HCT116 (cell line): ENCODE measurements around the gene PHYHIPL. TPM values are rescaled to one million over a fixed set of nuclear protein-coding genes. Genes with fewer than 3 reads are reported as not detected.

Experiments used
- ATAC-seq: fragments of 200-7000 bp; cut with Tn5 transposase; 2 replicates; pipeline ENCODE4 v1.9.1; 2020; ENCODE audit warnings: mild to moderate bottlenecking, moderate library complexity
- BruUV-seq: library from RNA; stranded (reverse); fragments of 400-500 nt; replicated peaks from 2 replicates; lab custom pipeline; 2021; lab: Mats Ljungman, UMichigan
- CTCF ChIA-PET: fragments of 300-600 bp; sonication (Branson Sonifier 250); formaldehyde crosslinking; loops from one replicate; lab custom pipeline; 2021; ENCODE audit warnings: antibody characterized with exemption; lab: Charles Lee
- POLR2A ChIA-PET: fragments of 300-600, 350-600 bp; sonication (Branson Sonifier 250); formaldehyde crosslinking; loops from one replicate; lab custom pipeline; 2021; ENCODE audit warnings: antibody characterized with exemption; lab: Charles Lee
- RAD21 ChIA-PET, 2 experiments: fragments of 300-600 bp; sonication (Branson Sonifier 250); formaldehyde crosslinking; loops; one replicate each; lab custom pipeline; 2023; ENCODE audit warnings: low total read pairs in 2 of 2; ENCODE audit not compliant: uncharacterized antibody in 2 of 2, unreplicated experiment in 2 of 2, low non-redundant PET in 1 of 2; lab: Charles Lee
- DNase-seq: peaks from one replicate; pipeline ENCODE4 v3.0.0-alpha.2; 2010; ENCODE audit warnings: low read depth, low spot score
- H2AFZ ChIP-seq: fragments of 200-600 bp; shearing (Covaris generic), sonication (generic); 2 replicates; pipeline ENCODE4 v1.6.1; 2017; ENCODE audit warnings: low read depth, mixed run types, mixed read lengths, antibody characterized with exemption, low read length; ENCODE audit not compliant: poor library complexity, severe bottlenecking
- H3K27ac ChIP-seq: 2 replicates; pipeline ENCODE4 v1.5.1; 2012; ENCODE audit warnings: low read depth, low read length
- H3K27me3 ChIP-seq: fragments of 200-600 bp; sonication (generic); 2 replicates; pipeline ENCODE4 v1.6.1; 2016; ENCODE audit warnings: mixed run types, low read length, mixed read lengths; ENCODE audit not compliant: insufficient read depth
- H3K36me3 ChIP-seq, 2 experiments: fragments of 200-500 bp in 1 of 2; fragments of 200-600 bp in 1 of 2; sonication (Bioruptor generic) in 1 of 2; sonication (generic) in 1 of 2; 2 replicates each; pipeline versions ENCODE4 v1.5.1 to v1.6.1; 2014 to 2016; ENCODE audit warnings: low read length in 2 of 2, inconsistent platforms in 1 of 2, mixed read lengths in 1 of 2, mixed run types in 1 of 2; ENCODE audit not compliant: insufficient read depth in 2 of 2, control insufficient read depth in 1 of 2
- H3K4me1 ChIP-seq, 2 experiments: fragments of 200-600 bp in 1 of 2; sonication (generic) in 1 of 2; 2 replicates each; pipeline versions ENCODE4 v1.5.1 to v1.6.1; 2012 to 2017; ENCODE audit warnings: low read length in 2 of 2, inconsistent platforms in 1 of 2, mild to moderate bottlenecking in 1 of 2, mixed read lengths in 1 of 2, mixed run types in 1 of 2, moderate library complexity in 1 of 2; ENCODE audit not compliant: insufficient read depth in 2 of 2, control insufficient read depth in 1 of 2
- H3K4me2 ChIP-seq: fragments of 200-600 bp; sonication (generic); 2 replicates; pipeline ENCODE4 v1.6.1; 2017; ENCODE audit warnings: mixed run types, low read length, mixed read lengths
- H3K4me3 ChIP-seq, 2 experiments: fragments of 200-600 bp in 1 of 2; sonication (generic) in 1 of 2; replicated peaks in 1 of 2; 2 replicates each; pipeline ENCODE4 v1.5.1; 2011 to 2016; ENCODE audit warnings: low read length in 2 of 2, control low read depth in 1 of 2, low read depth in 1 of 2, mild to moderate bottlenecking in 1 of 2, mixed read lengths in 1 of 2, mixed run types in 1 of 2
- H3K79me2 ChIP-seq: fragments of 200-600 bp; sonication (generic); 2 replicates; pipeline ENCODE4 v1.6.1; 2017; ENCODE audit warnings: mild to moderate bottlenecking, mixed run types, low read length, moderate library complexity, mixed read lengths; ENCODE audit not compliant: insufficient read depth
- H3K9ac ChIP-seq: fragments of 200-600 bp; sonication (generic); 2 replicates; pipeline ENCODE4 v1.6.1; 2016; ENCODE audit warnings: low read length, mixed read lengths
- H3K9me2 ChIP-seq: fragments of 200-600 bp; sonication (generic), shearing (Covaris generic); 2 replicates; pipeline ENCODE4 v1.6.1; 2017; ENCODE audit warnings: mixed run types, mild to moderate bottlenecking, moderate library complexity; ENCODE audit not compliant: insufficient read depth
- H3K9me3 ChIP-seq, 2 experiments: fragments of 200-500 bp in 1 of 2; fragments of 200-600 bp in 1 of 2; sonication (Bioruptor generic) in 1 of 2; sonication (generic) in 1 of 2; 2 replicates each; pipeline ENCODE4 v1.6.1; 2014 to 2017; ENCODE audit warnings: low read length in 2 of 2, mixed read lengths in 2 of 2, inconsistent platforms in 1 of 2, low read depth in 1 of 2, mild to moderate bottlenecking in 1 of 2, mixed run types in 1 of 2, moderate library complexity in 1 of 2; ENCODE audit not compliant: control insufficient read depth in 1 of 2, insufficient read depth in 1 of 2
- H4K20me1 ChIP-seq: fragments of 200-600 bp; sonication (generic), shearing (Covaris generic); 2 replicates; pipeline ENCODE4 v1.6.1; 2017; ENCODE audit warnings: mixed run types, mild to moderate bottlenecking, moderate library complexity; ENCODE audit not compliant: insufficient read depth
- ATF3 ChIP-seq: IDR thresholded peaks from 2 replicates; pipeline ENCODE4 v1.6.1; 2012
- CTCF ChIP-seq, 3 experiments: fragments of 200-600 bp in 1 of 3; sonication (generic) in 1 of 3; IDR thresholded peaks in 2 of 3; conservative IDR thresholded peaks in 1 of 3; 2 replicates each; pipeline ENCODE4 v1.5.1; 2012 to 2017; ENCODE audit warnings: low read depth in 2 of 3, low read length in 2 of 3, antibody characterized with exemption in 1 of 3, borderline replicate concordance in 1 of 3, control low read depth in 1 of 3, mild to moderate bottlenecking in 1 of 3, mixed read lengths in 1 of 3, mixed run types in 1 of 3, moderate library complexity in 1 of 3; ENCODE audit not compliant: insufficient read depth in 1 of 3
- MAX ChIP-seq: IDR thresholded peaks from 2 replicates; pipeline ENCODE4 v1.6.1; 2012
- RAD21 ChIP-seq: IDR thresholded peaks from 2 replicates; pipeline ENCODE4 v1.6.1; 2012; ENCODE audit warnings: low read depth, mild to moderate bottlenecking
- REST ChIP-seq: IDR thresholded peaks from 2 replicates; pipeline ENCODE4 v1.6.1; 2012; ENCODE audit warnings: low read depth
- SP1 ChIP-seq: IDR thresholded peaks from 2 replicates; pipeline ENCODE4 v1.6.1; 2012; ENCODE audit warnings: low read depth
- SRF ChIP-seq: IDR thresholded peaks from 2 replicates; pipeline ENCODE4 v1.6.1; 2012; ENCODE audit warnings: low read depth
- TCF7L2 ChIP-seq: IDR thresholded peaks from 2 replicates; pipeline ENCODE4 v1.7.0; 2011; ENCODE audit warnings: borderline replicate concordance, inconsistent platforms; ENCODE audit not compliant: insufficient read depth, insufficient read length; ENCODE audit errors: extremely low read depth
- intact Hi-C: fragments of 100-400 bp; cut with micrococcal nuclease; formaldehyde crosslinking; loops from 2 replicates; pipeline ENCODE4 v1.10.0; 2022
- total RNA-seq: library from RNA; stranded (reverse); gene quantifications from one replicate; pipeline ENCODE4 v1.2.1, GENCODE V29; 2021; ENCODE audit not compliant: unreplicated experiment

The PHYHIPL gene
- total RNA-seq, 1 experiment from 2014 or later, result not detected

GRCh38 chr10:59272061-59272460 lies 95.6 kb downstream of the PHYHIPL start:
- ATAC-seq, result no peak
- no TSS peak for BruUV-seq

More at GRCh38 chr10:59272061-59272460, 95.6 kb downstream of the PHYHIPL start:
- Histone ChIP-seq H3K79me2 (no peaks in the 10 kb centered on the region), H3K9ac (no peak overlapping the region), H2AFZ (no peak overlapping the region), H3K36me3 (no peaks in the 10 kb centered on the region), H3K27me3 (peaks cover 46% of the 10 kb centered on the region), H3K4me2 (no peak overlapping the region), H3K27ac (no peak overlapping the region), H3K4me3 (no peak overlapping the region), H3K9me2 (no peaks in the 10 kb centered on the region), H3K4me1 (no peaks in the 10 kb centered on the region), H3K9me3 (no peaks in the 10 kb centered on the region), H4K20me1 (no peaks in the 10 kb centered on the region; the same call in 1 of the 2 replicates)
- TF ChIP-seq MAX (no peak), RAD21 (no peak), SRF (no peak), ATF3 (no peak), REST (no peak), SP1 (no peak), CTCF (IDR thresholded peaks at IDR 0.05 in 2 of 3, conservative IDR thresholded peaks at IDR 0.05 in 1 of 3; ENCODE audit: borderline replicate concordance in 1 of 3, insufficient read depth in 1 of 3, low read depth in 2 of 3, low read length in 2 of 3) (no peak), TCF7L2 (no peak)
- RAD21 ChIA-PET, result no interaction called here
- POLR2A ChIA-PET, result no interaction called here
- CTCF ChIA-PET, result no interaction called here
- intact Hi-C loops, result no loop called here
- DNase-seq, result no peak
